ENCODE measurements around the gene PLCD3. TPM values are rescaled to one million over a fixed set of nuclear protein-coding genes. Genes with fewer than 3 reads are reported as not detected.
A peak's percentile ranks its signal among the peaks of the same experiment; 100 is the strongest.

Gene PLCD3
- total and polyA plus RNA-seq, 9 of the 15 experiments (the other 6 are each of a cell fraction or from before 2014, with no cell fraction given) = 0.20 to 22.6 (median 7.5) TPM

- H3K4me2 ChIP-seq (ENCODE audit: insufficient read depth, low read length) = no peak overlapping the region
Observed at GRCh38 chr17:45123076-45123770, 9.1 kb downstream of the PLCD3 start.

More at GRCh38 chr17:45123076-45123770, 9.1 kb downstream of the PLCD3 start:
- in situ Hi-C loops (cut with MboI) (no loop called here), intact Hi-C loops (cut with micrococcal nuclease) (loop anchor here (10.0 kb wide), 1 partner anchor 108 kb away; no protein-coding TSS in a partner anchor)
- FAIRE-seq (peak; percentile 32), ATAC-seq (no peak), DNase-seq (ENCODE audit: extremely low read depth in 1 of 4, low spot score in 3 of 4) (no peak)
- H3K27me3 ChIP-seq (ENCODE audit: control insufficient read depth in 2 of 2, insufficient read depth in 2 of 2, low read length in 2 of 2) = no peaks in the 10 kb centered on the region
- no peaks in the 10 kb centered on the region for H3K9me1 ChIP-seq (ENCODE audit: control insufficient read depth, insufficient read depth, low read length)
- no peak overlapping the region for H3K9ac ChIP-seq (ENCODE audit: insufficient read depth in 1 of 2, low read depth in 2 of 2, low read length in 2 of 2)
- 76% methylated on average over 6 of the region's 6 CpGs for WGBS (ENCODE audit: insufficient coverage, low coverage, missing lambda C conversion rate)
- no peaks in the 10 kb centered on the region; the same call in 2 of the 3 replicates for H3K79me2 ChIP-seq (ENCODE audit: control insufficient read depth, insufficient read depth, low read length)
- no peaks in the 10 kb centered on the region for H4K20me1 ChIP-seq (replicated peaks; ENCODE audit: control insufficient read depth, insufficient read depth, low read length)
- H3K36me3 ChIP-seq (ENCODE audit: control insufficient read depth, insufficient read depth, low read length) = no peaks in the 10 kb centered on the region
- H2AFZ ChIP-seq (ENCODE audit: low read depth, low read length) = no peak overlapping the region
- TF ChIP-seq ZNF140 (CRISPR knock-in tag; IDR thresholded peaks at IDR 0.05) (no peak), HDAC3 (IDR thresholded peaks at IDR 0.05; ENCODE audit: borderline replicate concordance, partially characterized antibody) (no peak), FOXA3 (CRISPR knock-in tag; conservative IDR thresholded peaks at IDR 0.05 in 1 of 2, IDR thresholded peaks at IDR 0.05 in 1 of 2) (peak in 1 of 2 experiments; percentile 40; a peak in 1 of 4 replicates), RBM15 (IDR thresholded peaks at IDR 0.05; ENCODE audit: insufficient read depth, low read length) (no peak), ZFP36 (IDR thresholded peaks at IDR 0.05; ENCODE audit: low read depth, low read length, partially characterized antibody) (peak; percentile 97), BCOR (IDR thresholded peaks at IDR 0.05) (peak; percentile 59; the same call in 1 of the 2 replicates), HNRNPUL1 (IDR thresholded peaks at IDR 0.05; ENCODE audit: low read length) (no peak), RBM25 (IDR thresholded peaks at IDR 0.05; ENCODE audit: low read depth, low read length, severe bottlenecking) (peak; percentile 9), KAT2B (IDR thresholded peaks at IDR 0.05; ENCODE audit: low read depth, low read length) (no peak), BCL6 (CRISPR knock-in tag; IDR thresholded peaks at IDR 0.05) (no peak), KDM1A (IDR thresholded peaks at IDR 0.05) (peak in 1 of 2 experiments; percentile 33; a peak in 1 of 4 replicates)
- TF ChIP-seq, protein P1, sequence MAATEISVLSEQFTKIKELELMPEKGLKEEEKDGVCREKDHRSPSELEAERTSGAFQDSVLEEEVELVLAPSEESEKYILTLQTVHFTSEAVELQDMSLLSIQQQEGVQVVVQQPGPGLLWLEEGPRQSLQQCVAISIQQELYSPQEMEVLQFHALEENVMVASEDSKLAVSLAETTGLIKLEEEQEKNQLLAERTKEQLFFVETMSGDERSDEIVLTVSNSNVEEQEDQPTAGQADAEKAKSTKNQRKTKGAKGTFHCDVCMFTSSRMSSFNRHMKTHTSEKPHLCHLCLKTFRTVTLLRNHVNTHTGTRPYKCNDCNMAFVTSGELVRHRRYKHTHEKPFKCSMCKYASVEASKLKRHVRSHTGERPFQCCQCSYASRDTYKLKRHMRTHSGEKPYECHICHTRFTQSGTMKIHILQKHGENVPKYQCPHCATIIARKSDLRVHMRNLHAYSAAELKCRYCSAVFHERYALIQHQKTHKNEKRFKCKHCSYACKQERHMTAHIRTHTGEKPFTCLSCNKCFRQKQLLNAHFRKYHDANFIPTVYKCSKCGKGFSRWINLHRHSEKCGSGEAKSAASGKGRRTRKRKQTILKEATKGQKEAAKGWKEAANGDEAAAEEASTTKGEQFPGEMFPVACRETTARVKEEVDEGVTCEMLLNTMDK (IDR thresholded peaks at IDR 0.05; ENCODE audit: borderline replicate concordance, insufficient read depth, low read depth, low read length, poor library complexity, severe bottlenecking) = no peak
- TF ChIP-seq, protein P2, sequence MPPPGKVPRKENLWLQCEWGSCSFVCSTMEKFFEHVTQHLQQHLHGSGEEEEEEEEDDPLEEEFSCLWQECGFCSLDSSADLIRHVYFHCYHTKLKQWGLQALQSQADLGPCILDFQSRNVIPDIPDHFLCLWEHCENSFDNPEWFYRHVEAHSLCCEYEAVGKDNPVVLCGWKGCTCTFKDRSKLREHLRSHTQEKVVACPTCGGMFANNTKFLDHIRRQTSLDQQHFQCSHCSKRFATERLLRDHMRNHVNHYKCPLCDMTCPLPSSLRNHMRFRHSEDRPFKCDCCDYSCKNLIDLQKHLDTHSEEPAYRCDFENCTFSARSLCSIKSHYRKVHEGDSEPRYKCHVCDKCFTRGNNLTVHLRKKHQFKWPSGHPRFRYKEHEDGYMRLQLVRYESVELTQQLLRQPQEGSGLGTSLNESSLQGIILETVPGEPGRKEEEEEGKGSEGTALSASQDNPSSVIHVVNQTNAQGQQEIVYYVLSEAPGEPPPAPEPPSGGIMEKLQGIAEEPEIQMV (tag; conservative IDR thresholded peaks at IDR 0.05; ENCODE audit: low read depth) = no peak
- TF ChIP-seq, protein P3, sequence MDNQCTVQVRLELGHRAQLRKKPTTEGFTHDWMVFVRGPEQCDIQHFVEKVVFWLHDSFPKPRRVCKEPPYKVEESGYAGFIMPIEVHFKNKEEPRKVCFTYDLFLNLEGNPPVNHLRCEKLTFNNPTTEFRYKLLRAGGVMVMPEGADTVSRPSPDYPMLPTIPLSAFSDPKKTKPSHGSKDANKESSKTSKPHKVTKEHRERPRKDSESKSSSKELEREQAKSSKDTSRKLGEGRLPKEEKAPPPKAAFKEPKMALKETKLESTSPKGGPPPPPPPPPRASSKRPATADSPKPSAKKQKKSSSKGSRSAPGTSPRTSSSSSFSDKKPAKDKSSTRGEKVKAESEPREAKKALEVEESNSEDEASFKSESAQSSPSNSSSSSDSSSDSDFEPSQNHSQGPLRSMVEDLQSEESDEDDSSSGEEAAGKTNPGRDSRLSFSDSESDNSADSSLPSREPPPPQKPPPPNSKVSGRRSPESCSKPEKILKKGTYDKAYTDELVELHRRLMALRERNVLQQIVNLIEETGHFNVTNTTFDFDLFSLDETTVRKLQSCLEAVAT (IDR thresholded peaks at IDR 0.05) = no peak
- H3K4me1 ChIP-seq (replicated peaks in 1 of 2; ENCODE audit: control insufficient read depth in 2 of 2, insufficient read depth in 2 of 2, low read length in 2 of 2) = peaks cover 35 to 55% of the 10 kb centered on the region in 2 experiments
- peak overlapping the region; percentile 92; the same call in 2 of the 3 replicates for H3K27ac ChIP-seq (ENCODE audit: extremely low read depth, low read depth, low read length)
- no peaks in the 10 kb centered on the region for H3K9me3 ChIP-seq (replicated peaks; ENCODE audit: control insufficient read depth, insufficient read depth, low read depth, low read length)
- H3K4me3 ChIP-seq = no peak overlapping the region
- POLR2A ChIA-PET = interaction anchor here (0.6 to 1.2 kb wide), 3 partner anchors 8 to 78 kb away, joined by 3 to 5 read pairs (median 3); no protein-coding TSS in a partner anchor
- CTCF ChIA-PET (ENCODE audit: low intra/inter-chr PET ratio) = no interaction called here
- no TSS peak for BruUV-seq (replicated peaks)

All from K562 (cell line).